Chondrocyte (in vitro differentiated cells): ENCODE measurements around the gene NF1. TPM values are rescaled to one million over a fixed set of nuclear protein-coding genes. Genes with fewer than 3 reads are reported as not detected.

ENCODE experiments used
- DNase-seq: peaks from one replicate; pipeline ENCODE4 v3.0.0; 2021; ENCODE audit warnings: mixed read lengths, low spot score
- H3K27ac Mint-ChIP-seq: one replicate; pipeline ENCODE4 v1.8.0; 2021; ENCODE audit warnings: mild to moderate bottlenecking, moderate library complexity, mixed read lengths; ENCODE audit not compliant: unreplicated experiment
- H3K27me3 Mint-ChIP-seq: 2 replicates; pipeline ENCODE4 v1.8.0; 2021; ENCODE audit warnings: low read depth, mixed read lengths
- H3K36me3 Mint-ChIP-seq: 2 replicates; pipeline ENCODE4 v1.8.0; 2021; ENCODE audit warnings: low read depth, mixed read lengths
- H3K4me1 Mint-ChIP-seq: 2 replicates; pipeline ENCODE4 v1.8.0; 2021; ENCODE audit warnings: low read depth, mild to moderate bottlenecking, mixed read lengths
- H3K4me3 Mint-ChIP-seq: one replicate; pipeline ENCODE4 v1.8.0; 2021; ENCODE audit warnings: mild to moderate bottlenecking, moderate library complexity, mixed read lengths; ENCODE audit not compliant: unreplicated experiment
- H3K9me3 Mint-ChIP-seq: 2 replicates; pipeline ENCODE4 v1.8.0; 2021; ENCODE audit warnings: low read depth, mixed read lengths
- total RNA-seq: library from RNA; stranded (reverse); gene quantifications from 3 replicates; pipeline ENCODE4 v1.2.1, GENCODE V29; 2021
- TF ChIP-seq, protein P1 (sequence below): fragments of 200-600 bp; sonication (generic); IDR thresholded peaks from 2 replicates; pipeline ENCODE4 v1.5.0; 2021; ENCODE audit warnings: antibody characterized with exemption, mild to moderate bottlenecking, moderate library complexity

Gene NF1
- total RNA-seq, 1 donor from 2014 or later = 48.2 TPM

DNA sequence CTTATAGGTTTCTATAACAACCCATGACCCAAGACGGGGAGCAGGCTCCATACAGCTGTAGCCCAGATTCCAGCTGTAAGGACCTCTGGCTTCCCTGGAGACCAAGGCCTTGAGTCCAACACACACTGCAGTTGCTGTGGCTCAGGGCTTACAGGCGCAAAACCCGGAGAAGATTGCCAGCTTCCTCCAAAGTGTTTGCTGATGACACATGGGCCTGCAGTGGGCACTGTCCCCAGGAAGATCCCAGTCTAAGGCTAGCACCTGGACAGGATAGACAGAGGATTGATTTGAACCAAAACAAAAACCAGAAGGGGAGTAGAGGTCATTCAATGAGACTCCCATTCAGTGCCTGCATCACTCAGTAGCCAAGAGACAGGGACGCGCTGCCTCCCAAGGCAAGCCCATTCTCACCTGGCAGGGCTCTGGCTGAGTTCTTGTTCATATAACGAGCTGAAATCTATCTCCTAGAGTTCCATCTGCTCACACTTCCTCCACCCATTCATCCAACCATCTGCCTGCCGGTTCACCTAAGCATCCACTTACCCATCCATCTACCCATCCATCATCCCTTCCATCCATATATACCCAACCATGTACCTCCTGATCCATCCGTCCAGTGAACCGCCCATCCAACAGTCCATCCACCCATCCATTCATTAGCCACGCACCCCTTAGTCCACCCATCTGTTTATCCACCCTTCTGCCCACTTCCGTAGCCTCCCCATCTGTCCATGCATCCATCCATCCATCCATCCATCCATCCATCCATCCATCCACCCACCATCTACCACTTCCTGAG lies 306.9 kb downstream of the NF1 start:
- no peaks in the 10 kb centered on the region for H3K4me1 Mint-ChIP-seq
- H3K27me3 Mint-ChIP-seq = peaks cover 19% of the 10 kb centered on the region
- TF ChIP-seq, protein P1, sequence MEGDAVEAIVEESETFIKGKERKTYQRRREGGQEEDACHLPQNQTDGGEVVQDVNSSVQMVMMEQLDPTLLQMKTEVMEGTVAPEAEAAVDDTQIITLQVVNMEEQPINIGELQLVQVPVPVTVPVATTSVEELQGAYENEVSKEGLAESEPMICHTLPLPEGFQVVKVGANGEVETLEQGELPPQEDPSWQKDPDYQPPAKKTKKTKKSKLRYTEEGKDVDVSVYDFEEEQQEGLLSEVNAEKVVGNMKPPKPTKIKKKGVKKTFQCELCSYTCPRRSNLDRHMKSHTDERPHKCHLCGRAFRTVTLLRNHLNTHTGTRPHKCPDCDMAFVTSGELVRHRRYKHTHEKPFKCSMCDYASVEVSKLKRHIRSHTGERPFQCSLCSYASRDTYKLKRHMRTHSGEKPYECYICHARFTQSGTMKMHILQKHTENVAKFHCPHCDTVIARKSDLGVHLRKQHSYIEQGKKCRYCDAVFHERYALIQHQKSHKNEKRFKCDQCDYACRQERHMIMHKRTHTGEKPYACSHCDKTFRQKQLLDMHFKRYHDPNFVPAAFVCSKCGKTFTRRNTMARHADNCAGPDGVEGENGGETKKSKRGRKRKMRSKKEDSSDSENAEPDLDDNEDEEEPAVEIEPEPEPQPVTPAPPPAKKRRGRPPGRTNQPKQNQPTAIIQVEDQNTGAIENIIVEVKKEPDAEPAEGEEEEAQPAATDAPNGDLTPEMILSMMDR = no peak
- H3K36me3 Mint-ChIP-seq = no peaks in the 10 kb centered on the region
- no peak overlapping the region for H3K27ac Mint-ChIP-seq
- DNase-seq = peak; percentile 26
- no peaks in the 10 kb centered on the region for H3K9me3 Mint-ChIP-seq
- no peak overlapping the region for H3K4me3 Mint-ChIP-seq

DNA sequence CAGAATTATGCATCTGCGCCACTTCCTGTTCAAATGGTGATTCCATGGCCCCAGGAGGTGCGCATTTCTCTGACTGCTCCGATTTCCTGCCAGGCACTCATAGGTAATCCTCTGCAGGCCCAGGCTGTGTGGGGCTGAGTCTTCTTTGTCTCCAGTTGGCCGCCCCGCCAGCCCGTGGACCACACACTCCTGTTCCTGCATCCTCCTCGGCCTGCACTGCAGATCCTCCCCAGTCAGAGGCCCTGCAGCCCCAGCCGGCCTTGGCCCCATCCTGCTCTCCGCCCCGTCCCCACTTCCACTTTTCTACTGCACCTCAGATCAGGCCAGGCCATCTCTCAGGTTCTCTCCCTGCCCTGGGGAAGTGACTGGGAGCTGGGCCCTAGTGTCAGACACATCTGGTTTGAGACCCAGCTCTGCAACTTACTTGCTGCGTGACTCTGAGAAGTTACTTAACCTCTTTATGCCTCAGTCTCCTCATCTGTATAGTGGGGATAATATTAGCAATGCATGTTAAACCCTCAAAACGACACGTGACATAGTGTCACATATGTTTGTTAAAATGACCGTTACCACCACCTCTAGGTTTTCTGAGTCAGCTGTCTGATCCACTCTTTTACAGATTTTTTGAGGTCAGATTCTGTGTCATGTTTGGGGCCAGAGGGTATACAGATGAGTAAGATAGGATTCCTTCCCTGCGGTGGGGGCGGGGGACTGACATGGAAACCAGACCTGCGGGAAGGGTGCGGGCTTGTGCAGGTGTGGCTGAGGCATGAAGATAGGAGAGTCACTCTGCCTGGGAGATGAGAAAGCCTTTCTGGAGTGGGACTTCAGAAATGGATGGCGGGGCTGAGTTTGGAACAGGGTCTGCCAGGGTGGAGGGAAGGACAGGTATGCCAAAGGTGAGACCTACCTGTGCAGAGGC lies 309.5 kb downstream of the NF1 start:
- Mint-ChIP-seq H3K9me3 (no peaks in the 10 kb centered on the region), H3K36me3 (no peaks in the 10 kb centered on the region), H3K27me3 (peaks cover 33% of the 10 kb centered on the region), H3K4me1 (no peaks in the 10 kb centered on the region), H3K4me3 (no peak overlapping the region), H3K27ac (no peak overlapping the region)
- DNase-seq = peak; percentile 82
- TF ChIP-seq, protein P1 = no peak

DNA sequence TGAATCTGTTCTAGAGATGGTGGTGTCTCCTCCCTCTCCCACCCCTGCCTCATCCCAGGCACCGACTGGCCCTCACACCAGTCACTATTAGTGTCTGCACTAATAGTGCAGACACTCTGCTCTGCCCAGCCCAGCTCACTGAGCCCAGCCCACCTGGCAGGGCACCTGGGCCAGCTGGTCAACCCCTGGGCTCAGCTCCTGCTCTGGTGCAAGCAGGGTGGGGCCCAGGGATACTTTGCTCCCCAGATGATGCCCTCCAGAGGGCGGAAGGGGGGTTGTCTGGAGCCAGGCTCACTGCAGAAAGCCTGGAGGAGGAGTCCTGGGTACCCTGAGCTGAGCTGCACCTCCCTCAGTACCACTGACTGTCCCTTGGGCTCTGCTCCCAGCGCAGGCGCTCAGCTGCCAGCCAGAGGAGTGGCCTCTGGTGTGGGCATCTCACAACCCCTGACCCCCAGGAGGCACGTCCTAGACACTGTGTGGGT lies 311.2 kb downstream of the NF1 start:
- no peaks in the 10 kb centered on the region for H3K36me3 Mint-ChIP-seq
- H3K27ac Mint-ChIP-seq = no peak overlapping the region
- H3K4me1 Mint-ChIP-seq = no peaks in the 10 kb centered on the region
- peak; percentile 59 for DNase-seq
- H3K4me3 Mint-ChIP-seq = no peak overlapping the region
- peaks cover 29% of the 10 kb centered on the region for H3K27me3 Mint-ChIP-seq
- TF ChIP-seq, protein P1 = no peak
- H3K9me3 Mint-ChIP-seq = no peaks in the 10 kb centered on the region

DNA sequence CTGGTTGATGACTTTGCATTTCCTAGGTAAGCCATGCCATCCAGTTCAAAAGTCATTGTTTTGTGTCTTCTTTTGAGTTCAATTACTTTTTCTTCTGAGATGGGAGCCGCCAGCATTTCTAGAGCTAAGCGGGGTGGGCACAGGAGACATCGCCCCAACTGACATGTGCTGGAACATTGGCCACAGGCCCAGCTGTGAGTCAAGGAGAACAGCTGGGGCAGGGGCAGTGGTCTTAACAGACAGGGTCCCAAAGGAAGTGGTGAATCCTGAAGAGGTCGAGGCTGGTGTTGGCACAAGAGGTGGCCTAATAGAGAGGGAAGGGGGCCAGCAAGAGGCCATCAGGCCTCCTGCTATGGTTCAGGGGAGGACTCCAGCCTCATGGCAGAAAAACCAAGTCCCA lies 313.8 kb downstream of the NF1 start:
- Mint-ChIP-seq H3K4me3 (no peak overlapping the region), H3K9me3 (no peaks in the 10 kb centered on the region), H3K27ac (no peak overlapping the region), H3K36me3 (no peaks in the 10 kb centered on the region), H3K4me1 (peaks cover 2% of the 10 kb centered on the region), H3K27me3 (peaks cover 25% of the 10 kb centered on the region)
- peak; percentile 42 for DNase-seq
- TF ChIP-seq, protein P1 = no peak

DNA sequence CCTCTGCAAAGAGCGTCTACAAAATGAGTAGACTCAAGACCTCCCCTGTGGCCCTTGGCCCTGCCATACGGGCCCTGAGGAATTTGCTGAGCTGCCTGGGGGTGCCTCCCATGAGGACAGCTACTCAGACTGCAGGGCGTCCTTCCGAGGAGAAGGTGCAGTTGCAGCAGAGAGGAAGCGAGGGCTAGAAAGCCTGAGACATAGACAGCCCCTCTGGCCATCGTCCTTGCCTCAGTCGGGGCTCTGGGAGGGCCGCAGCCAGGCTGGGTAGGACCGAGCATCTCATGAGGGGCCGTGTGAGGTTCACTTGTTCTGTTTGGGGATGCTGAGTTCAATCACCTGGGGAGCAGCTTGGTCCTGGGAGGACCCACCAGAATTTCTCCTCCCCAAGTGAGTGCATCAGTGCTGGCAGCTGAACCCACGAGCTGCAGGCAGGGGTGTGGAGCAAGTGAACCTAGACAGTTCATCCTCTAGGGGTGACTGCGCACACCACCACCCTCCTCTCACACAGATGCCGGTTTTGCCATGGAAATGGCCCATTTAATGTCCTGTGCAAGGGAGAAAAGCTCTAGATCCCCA lies 317.0 kb downstream of the NF1 start:
- Mint-ChIP-seq H3K4me1 (peaks cover 10% of the 10 kb centered on the region), H3K27ac (no peak overlapping the region), H3K36me3 (no peaks in the 10 kb centered on the region), H3K9me3 (no peaks in the 10 kb centered on the region), H3K27me3 (peaks cover 22% of the 10 kb centered on the region), H3K4me3 (no peak overlapping the region)
- peak; percentile 46 for DNase-seq
- TF ChIP-seq, protein P1 = no peak
